ENCODE measurements around the gene KCNJ6. TPM values are rescaled to one million over a fixed set of nuclear protein-coding genes. Genes with fewer than 3 reads are reported as not detected.
"Not testable (repeated sequence)": the region's sequence is repeated elsewhere in the genome, so short reads cannot be mapped to it uniquely, and the experiment has no call there.

KCNJ6 gene
- total RNA-seq, 1 donor from 2014 or later, result 0.82 TPM

DNA sequence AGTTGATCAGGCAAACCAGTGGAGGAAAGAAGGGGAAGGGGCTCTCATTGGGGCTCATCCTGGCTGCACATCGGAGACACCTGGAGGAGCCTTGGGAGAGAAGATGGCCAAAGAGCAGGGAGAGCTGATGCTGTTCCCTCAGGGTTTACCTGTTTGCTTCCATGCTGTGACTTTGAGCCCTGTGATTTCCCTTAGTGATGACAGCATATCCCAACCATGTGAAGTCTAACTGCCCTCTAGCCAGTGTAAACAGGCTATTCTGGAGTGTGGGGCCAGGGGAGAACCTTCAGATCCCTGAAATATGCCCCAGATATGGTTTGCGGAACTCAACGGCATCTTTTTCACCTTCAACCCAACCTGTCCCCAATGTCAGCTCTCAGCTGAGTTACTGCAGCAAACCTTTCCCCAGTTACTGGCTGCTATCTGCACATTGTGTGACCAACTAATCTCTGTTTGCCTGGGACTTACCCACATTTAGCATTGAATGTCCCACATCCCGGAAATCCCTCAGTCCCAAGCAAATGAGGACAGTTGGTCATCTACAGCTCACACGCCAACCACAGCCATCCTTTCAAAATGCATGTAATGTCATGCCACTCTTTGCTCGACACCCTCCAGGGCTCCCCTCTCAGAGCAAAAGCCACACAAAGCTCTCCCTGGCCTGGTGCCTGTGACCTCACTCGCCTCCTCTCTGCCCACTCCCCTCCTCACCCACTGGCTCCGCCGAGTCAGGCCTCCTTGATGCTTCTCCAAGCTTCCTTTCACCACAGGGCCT lies 242.3 kb downstream of the KCNJ6 start:
- no peak for DNase-seq

DNA sequence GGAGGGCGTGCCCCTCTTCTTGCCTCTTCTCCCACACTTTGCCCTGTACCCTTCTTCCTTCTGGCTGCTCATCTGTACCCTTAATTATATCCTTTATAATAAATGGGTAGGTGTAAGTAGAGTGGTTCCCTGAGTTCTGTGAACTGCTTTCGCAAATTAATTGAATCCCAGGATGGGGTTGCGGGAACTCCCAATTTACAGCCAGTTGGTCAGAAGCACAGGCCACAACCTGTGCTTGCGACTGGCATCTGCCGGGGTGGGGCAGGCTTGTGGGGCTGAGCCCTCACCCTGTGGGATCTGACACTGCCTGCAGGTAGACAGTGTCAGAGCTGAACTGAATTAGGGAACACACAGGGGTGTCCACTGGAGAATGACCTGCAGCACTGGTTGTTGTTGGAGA lies 244.9 kb downstream of the KCNJ6 start:
- no peak for DNase-seq

DNA sequence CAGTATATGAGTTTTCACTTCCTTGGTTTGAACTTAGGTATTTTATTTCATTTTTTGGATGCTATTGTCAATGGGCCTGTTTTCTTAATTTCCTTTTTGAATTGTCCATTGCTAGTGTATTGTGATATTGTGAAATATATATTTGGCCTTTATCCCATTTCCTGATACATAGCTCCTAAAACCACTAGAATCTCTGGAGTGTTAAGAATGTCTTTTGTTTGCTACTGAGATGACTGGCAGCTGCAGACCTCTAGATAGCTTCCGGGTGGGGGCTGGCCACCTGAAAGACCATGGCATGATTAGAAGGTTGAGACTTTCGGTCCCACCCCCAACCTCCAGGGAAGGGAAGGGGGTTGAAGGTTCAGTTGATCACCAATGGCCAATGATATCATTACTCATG lies 245.4 kb downstream of the KCNJ6 start:
- no peak for DNase-seq

DNA sequence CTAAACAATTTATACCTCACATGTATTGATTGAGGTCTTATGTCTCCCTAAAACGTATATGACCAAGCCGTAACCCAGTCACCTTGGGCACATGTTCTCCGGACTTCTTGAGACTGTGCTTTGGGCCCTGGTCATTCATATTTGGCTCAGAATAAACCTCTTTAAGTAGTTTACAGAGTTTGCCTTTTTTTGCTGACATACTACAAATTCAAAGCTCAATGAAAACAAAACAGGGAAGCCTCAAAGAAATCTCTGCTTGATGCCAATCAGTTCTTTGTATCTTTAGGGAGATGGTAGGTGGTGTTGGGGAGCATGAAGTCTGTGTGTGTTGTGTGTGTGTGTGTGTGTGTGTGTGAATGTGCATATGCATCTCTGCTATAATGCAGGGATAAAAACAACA lies 247.0 kb downstream of the KCNJ6 start:
- DNase-seq, result no peak

DNA sequence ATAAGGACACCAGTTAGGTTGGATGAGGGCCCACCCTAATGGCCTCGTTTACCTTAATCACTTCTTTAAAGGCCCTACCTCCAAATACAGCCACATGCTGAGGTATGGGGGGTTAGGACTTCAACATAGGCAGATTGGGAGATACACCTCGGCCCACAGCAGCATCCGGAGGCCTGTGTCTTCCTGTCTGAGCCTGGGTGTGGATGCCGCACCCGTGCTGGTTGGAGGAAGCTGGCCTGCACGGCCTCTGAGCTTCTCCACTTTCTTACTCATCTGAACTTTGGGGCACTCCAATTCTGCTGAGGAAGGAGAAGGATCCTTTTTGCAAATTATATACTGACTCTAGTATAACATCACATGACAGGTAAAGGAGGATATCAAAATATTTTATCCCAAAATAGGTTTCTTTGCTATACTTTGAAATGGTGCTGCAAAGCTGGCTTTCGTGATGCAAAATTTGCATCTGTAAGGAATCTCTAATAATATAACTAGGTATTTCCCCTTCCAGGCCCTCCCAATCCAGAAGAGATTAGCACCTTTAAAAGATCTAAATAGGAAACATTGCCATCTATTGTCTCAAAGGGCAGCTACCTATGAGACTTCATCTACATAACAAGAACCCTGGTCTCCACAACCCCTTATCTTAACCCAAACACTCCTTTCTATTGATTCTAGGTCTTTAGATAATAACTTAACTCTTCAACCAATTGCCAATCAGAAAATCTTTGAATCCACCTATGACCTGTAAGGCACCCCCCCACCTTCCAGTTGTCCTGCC lies 247.6 kb downstream of the KCNJ6 start:
- DNase-seq, result no peak

DNA sequence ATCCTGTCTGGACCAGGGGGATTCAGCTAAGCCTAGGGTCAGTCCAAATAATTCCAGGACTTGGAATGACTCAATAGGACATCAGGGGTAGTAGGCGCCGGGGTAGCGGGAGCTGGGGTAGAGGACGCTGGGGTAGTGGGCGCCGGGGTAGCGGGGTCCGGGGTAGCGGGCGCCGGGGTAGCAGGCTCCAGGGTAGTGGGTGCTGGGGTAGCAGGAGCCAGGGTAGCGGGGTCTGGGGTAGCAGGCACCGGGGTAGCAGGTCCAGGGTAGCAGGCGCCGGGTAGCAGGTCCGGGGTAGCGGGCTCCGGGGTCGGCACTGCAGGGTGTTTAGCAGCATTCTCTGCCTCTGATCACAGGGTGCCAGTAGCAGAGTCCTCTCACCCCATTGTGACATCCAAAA lies 248.9 kb downstream of the KCNJ6 start:
- no peak for DNase-seq

DNA sequence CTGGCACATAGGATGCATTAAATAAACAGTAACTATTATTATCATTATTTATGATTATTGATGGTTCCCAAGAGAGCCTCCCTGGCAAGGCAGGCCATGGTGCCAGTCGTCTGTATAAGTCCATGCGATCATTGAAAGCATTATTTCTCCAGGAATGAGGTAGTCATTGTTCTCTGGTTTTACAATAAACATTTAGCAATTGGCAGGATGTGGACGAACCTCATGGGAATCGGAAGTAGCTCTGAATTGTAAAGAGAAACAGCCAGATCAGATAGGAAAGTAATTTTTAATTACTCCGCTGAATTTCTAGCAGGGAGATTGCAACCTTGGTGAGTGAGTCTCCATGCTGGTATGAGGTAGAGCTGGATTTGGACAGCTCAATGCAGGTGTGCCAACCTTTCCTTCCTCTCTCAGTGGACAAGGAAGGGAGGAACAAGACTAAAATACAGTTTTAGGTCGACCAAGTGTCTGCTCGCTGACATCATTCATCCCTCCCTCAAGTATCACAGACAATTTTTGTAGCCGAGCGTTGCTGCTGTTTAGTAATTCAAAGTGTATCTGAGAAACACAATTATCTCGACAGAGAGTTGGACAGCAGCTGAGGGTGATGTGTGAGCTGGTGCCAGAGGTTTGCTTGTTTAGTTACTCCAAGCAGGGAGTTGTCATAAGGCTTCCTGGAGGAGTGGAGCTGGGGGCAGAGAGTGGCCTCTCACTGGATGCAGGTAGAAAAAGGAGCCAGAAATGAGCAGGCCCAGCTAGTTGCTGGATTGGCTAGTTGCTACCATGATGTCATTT lies 250.8 kb downstream of the KCNJ6 start:
- peak; percentile 6 for DNase-seq

DNA sequence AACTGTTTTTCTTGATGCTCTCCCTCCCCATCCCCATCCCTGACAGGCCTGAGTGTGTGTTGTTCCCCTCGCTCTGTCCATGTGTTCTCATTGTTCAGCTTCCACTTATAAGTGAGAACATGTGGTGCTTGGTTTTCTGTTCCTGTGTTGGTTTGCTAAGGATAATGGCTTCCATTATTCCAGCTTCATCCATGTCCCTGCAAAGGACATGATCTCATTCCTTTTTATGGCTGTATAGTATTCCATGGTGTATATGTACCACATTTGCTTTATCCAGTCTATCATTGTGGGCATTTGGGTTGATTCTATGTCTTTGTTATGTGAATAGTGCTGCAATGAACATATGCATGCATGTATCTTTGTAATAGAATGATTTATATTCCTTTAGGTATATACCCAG lies 254.0 kb downstream of the KCNJ6 start:
- DNase-seq, result not testable (repeated sequence)

DNA sequence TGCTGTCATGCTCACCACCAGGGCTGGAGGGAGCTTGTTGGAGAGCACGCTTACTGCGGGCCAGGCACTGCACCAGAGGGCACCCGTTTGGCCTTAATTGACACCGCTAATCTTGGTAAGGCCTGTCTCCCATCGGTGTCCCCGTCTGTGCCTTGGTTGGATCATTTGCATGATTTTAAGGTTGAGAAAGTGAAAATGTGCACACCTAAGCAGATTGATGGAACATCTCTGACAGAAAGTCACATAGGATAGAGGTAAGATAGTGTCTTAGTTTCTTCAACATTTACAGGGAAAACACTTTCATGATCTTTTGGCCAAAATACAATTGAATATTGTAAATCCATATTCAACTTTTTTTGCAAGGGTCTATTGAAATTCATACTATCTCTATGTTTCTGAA lies 255.5 kb downstream of the KCNJ6 start:
- DNase-seq, result no peak

DNA sequence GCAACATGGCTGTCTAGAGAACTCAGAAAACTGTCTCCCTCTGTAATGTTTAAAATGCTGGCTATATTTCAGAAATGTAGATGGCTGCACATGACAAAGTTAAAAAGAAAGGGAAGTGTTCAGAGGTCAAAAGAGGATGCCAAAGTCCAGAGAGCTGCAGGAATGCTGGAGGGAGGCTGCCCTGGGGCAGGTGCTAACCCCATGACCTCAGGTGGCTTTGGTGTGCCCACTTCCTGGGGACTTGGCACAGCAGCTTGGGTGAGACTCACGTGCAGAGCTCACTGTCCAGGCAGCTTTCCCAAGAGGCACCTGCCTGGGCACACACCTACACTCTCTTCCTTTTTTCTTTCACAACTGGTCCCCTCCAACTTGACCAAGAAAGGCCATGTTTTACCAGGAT lies 256.4 kb downstream of the KCNJ6 start:
- DNase-seq, result no peak

DNA sequence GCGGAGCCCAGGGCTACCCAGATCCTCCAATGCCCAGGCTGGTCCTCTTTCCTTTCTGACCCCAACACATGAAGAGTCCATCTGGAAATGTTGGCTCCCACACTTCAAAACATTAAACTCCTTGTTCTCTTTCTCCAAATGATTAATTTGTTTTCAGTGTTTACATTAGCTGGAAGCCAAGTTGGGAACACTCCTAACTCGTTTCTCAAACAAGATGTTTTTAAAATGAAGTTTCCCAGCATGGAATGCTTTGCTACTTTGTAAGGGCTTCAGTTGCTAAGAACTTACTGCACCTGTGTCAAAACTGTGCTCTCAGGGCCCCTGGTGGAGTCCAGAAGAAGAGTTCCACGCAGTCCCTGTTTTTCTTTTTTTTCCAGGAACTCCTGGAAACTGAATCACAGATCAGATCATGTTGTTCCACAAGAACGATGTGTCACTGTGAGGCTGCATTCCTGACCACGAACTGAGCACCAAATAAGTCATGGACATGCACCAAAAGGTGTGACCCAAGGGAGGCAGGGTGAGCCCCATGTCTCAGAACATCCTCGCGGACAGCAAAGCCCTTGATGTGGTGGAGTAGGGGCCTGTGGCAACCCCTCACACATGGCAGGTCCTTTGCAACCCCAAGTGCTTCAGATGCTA lies 257.3 kb downstream of the KCNJ6 start:
- peak; percentile 64 for DNase-seq

DNA sequence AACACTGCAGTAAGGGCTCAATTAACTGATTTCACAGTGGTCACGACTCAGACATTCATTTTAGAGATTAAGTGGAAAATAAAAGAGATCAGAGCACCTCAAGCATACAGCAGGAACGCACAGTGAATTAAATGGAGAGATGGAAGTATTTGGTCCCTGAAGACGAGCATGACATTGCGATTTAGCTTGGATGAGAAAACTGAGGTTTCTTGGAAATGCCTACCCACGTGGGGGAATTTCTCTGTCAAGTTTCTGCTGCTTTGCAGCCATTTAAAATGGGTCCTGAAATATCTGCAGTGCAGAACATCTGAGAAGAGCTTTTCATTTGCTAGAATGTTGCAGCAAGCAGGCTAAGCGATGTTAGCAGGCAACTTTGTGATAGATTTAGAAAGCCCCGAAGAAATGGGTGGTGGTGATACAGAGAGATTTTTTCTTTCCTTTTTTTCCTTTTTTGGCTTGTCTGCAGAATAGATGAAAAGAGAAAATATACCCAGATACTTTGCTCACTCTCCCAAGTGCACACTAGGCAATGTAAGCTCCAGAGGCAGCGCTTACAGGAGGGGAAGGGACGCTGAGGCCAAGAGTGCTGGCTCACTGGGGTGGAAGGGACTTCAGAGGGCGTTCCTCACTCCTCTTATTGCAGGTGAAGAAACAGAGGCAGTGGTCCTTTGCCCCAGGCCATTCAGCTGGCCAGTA lies 258.0 kb downstream of the KCNJ6 start:
- DNase-seq, result peak; percentile 2

DNA sequence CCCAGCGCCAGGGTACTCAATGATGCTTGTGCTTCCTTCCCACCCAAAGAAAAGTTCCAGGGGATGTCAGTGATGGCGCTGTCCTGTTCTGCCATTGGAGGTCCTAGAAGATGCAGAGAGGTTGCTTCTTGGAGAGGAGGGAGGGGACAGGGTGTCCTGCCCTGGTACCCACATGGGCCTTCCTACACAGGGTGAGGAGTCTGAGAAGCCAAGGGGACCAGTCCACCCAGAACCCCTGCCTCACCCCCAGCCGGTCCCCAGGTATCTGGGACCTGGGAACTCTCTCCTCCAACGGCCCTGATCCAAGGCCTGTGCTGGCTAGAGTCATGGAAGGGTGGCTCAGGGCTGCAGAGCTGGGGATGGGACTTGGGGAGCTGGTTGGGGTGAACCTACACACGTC lies 259.4 kb downstream of the KCNJ6 start:
- no peak for DNase-seq

DNA sequence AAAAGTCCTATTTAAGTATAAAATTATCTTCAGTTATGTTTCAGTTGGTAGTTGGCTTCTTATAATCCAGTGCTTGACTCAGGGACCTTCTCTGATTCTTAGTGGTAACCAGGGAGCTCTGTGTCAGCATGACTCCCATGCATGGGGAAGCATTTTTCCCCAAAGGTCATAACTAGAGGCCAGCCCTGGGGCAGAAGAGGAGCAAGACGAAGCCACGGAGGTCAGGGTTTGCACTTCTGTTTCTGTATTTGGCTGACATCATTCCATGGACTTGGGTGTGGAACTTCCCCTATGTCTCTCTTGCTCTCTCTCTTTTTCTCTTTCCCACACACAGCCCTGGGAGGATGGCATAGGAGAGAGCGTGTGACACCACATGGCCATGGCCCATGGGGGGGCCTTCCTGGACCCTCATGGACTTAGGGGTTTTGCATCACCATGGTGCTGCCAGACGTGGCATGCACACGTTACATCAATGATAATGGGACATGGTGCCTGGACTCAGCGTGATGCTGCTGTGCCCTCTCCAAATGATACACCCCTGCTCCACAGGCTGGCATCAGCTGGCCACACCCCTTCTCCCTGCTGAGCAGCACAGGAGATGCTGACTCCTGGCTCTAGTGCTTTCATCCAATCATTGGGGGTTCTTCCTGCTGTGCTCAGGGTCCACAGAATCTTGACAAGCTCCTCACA lies 260.5 kb downstream of the KCNJ6 start:
- DNase-seq, result no peak

DNA sequence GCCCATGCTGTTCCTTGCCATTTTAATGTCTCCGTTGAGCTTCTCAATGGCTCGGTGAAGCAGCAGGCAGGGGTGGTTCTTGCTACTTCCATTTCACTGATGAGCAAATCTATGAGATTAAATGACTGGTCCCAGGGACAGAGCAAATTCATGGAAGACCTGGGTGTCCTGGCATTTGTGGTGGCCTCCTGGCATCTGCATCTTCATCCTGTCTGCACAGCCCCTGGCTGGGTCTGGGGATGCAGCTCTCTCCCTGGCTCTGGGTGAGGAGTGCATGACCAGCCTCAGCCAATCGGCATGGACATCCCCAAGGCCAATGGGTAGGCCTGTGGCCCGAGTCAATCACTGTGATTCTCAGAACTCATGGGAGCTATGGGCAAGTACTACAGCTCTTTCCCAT lies 261.7 kb downstream of the KCNJ6 start:
- no peak for DNase-seq

DNA sequence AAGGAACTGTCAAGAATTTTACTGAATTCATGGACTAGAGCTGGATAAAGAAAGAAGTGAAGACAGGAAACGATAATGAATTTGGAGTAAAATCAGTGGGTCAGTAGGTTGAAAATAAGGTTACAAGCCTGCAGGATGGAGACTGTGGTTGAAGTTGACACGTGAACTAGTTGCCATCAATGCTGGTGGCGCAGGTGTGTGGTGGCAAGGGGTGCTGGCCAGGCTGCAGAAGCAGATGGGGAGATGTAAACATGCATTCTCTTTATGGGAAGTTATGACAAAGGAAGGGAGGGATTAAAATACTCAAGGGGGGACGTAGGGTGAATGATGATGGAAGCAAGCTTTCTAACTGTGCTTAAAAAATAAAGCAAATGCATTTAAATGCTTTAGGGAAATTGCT lies 263.1 kb downstream of the KCNJ6 start:
- no peak for DNase-seq

DNA sequence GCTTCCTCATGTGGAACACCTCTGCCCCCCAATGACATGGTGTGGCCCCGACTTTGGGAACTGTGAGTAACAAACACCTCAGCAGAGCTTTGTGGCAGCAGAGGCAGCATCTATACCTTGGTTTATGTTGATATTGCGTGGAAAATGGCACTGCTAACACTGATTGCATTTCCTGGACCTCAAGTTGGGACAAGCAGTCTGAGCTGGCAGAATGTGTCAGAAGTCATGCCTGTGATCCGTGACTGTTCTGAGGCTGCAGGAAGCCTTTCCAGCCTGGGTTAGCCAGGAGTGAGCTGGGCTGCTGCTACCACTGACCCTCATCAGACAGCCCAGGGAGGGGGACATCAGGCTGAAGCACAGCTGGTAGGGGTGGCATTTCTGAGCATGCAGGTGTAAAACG lies 268.5 kb downstream of the KCNJ6 start:
- DNase-seq, result no peak

DNA sequence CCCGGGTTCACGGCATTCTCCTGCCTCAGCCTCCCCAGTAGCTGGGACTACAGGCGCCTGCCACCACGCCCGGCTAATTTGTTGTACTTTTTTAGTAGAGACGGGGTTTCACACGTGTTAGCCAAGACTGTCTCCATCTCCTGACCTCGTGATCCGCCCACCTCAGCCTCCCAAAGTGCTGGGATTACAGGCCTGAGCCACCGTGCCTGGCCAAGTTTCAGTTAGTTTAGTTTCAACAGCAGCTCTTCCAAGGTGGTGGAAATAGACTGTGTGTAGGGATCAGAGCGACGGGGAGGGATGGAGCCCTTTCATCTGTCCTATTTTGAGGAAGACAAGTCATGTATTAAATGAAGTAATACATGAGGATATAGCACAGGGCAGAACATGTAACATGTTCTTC lies 269.5 kb downstream of the KCNJ6 start:
- not testable (repeated sequence) for DNase-seq

DNA sequence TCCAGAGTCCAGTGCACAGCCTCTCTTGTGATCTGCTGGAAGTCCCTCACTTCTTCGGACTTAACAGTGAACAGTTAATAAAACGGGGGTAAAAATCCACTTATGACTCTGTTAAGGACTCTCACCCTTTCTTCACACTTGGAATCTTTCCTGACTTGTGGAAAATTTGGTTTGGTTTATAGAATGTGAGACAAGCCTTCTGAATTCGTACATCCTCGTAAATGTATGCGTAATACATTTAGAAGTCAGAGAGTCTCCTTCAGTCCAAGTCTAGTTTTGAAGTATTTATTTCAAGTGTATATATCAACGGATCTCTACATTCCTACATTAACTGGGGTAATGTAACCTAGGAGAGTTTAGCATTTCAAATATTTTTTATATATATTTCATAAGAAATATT lies 270.4 kb downstream of the KCNJ6 start:
- no peak for DNase-seq

DNA sequence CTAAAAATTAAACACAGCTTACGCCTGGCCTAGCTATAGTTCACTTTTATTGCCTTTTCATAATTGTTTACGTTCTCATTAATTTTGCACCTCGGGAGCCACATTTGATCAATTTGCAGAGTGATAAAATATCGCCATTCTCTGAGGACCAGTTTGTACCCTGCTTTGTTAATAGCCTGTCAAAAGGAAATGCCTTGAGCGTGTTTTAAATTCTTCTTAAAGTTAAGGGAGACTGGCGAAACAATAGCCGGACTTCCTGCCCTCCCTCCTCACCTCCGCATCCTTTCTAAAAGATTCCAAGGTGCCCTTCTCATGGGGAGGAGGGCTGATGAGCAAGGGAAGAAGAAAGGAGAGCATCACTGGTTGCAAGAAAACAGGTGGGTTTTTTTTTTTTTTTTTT lies 271.6 kb downstream of the KCNJ6 start:
- DNase-seq, result no peak

DNA sequence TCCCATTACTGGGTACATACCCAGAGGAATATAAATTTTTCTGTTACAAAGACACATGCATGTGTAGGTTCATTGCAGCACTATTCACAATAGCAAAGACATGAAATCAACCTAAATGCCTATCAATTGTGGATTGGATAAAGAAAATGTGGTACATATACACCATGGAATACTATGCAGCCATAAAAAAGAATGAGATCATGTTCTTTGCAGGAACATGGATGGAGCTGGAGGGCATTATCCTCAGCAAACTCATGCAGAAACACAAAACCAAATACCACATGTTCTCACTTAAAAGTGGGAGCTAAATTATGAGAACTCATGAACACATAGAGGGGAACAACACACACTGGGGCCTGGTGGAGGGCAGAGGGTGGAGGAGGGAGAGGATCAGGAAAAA lies 272.4 kb downstream of the KCNJ6 start:
- not testable (repeated sequence) for DNase-seq
